GM21526 (cell line): ENCODE results near the gene MOB3C.
A peak's percentile ranks its signal among the peaks of the same experiment; 100 is the strongest.

ENCODE experiments used
- ATAC-seq: cut with Tn5 transposase; IDR thresholded peaks from one replicate; pipeline ENCODE4 v1.9.1; 2021; ENCODE audit warnings: moderate library complexity; ENCODE audit not compliant: unreplicated experiment, low FRiP score

Gene MOB3C

GRCh38 chr1:46607345-46608130 lies 9.1 kb downstream of the MOB3C start:
- ATAC-seq: no peak

GRCh38 chr1:46606255-46606965 lies 10.2 kb downstream of the MOB3C start:
- no peak for ATAC-seq

- no peak for ATAC-seq
Measured at GRCh38 chr1:46605232-46605631, 11.4 kb downstream of the MOB3C start.

GRCh38 chr1:46603858-46604549 lies 12.6 kb downstream of the MOB3C start, which contains the start of gene MKNK1:
Gene MKNK1 (minus strand): TSS chr1:46604268. CDS start chr1:46583327, 20,941 bp downstream.
- ATAC-seq: peak; percentile 89

GRCh38 chr1:46603481-46603857 lies 13.1 kb downstream of the MOB3C start:
- ATAC-seq: no peak

- ATAC-seq: no peak
Measured at GRCh38 chr1:46601257-46602007, 15.2 kb downstream of the MOB3C start.

- ATAC-seq: no peak
Measured at GRCh38 chr1:46599059-46599970, 17.3 kb downstream of the MOB3C start.

- no peak for ATAC-seq
Measured at GRCh38 chr1:46596846-46597245, 19.8 kb downstream of the MOB3C start.

GRCh38 chr1:46596036-46596435 lies 20.6 kb downstream of the MOB3C start:
- ATAC-seq: no peak

- no peak for ATAC-seq
Measured at GRCh38 chr1:46595127-46595526, 21.5 kb downstream of the MOB3C start.

GRCh38 chr1:46594063-46594462 lies 22.5 kb downstream of the MOB3C start:
- ATAC-seq: no peak

GRCh38 chr1:46592823-46593222 lies 23.8 kb downstream of the MOB3C start:
- ATAC-seq: no peak

GRCh38 chr1:46589529-46589928 lies 27.1 kb downstream of the MOB3C start:
- ATAC-seq: no peak

GRCh38 chr1:46587069-46587468 lies 29.5 kb downstream of the MOB3C start:
- no peak for ATAC-seq

- no peak for ATAC-seq
Measured at GRCh38 chr1:46585312-46585938, 31.2 kb downstream of the MOB3C start.

GRCh38 chr1:46583494-46583893 lies 33.1 kb downstream of the MOB3C start:
- no peak for ATAC-seq

- no peak for ATAC-seq
Measured at GRCh38 chr1:46582972-46583371, 33.6 kb downstream of the MOB3C start.

GRCh38 chr1:46581681-46582455 lies 34.7 kb downstream of the MOB3C start:
- no peak for ATAC-seq
